ENCODE results near the gene PSKH1. TPM values are rescaled to one million over a fixed set of nuclear protein-coding genes. Genes with fewer than 3 reads are reported as not detected.

PSKH1 gene
- total and polyA plus RNA-seq, 10 donors: 5.0 to 31.3 (median 20.5) TPM

DNA sequence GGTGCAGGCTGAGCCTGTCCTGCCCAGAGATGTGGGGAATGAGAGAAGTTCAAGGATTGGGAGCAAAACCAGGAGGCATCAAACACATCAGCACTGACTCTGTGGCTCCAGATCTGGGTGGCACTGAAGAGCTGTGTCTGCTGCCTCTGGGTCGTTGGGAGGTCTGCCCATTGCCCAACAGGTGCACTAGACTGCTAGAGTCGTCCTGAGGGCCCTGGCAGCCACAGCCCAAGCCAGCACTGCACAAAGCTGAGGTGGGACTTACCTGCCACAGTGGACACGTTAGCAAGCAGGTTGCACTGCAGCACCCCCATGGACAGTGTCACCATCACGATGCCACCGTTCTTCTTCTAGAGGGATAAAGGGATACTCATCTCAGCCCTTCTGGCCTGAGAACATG is 84.0 kb downstream of the PSKH1 start:
- intact Hi-C loops (cut with DNase I; ENCODE audit: low total_unique reads): no loop called here
- 65 to 80% (median 71%) methylated on average over 5 of the region's 5 CpGs for WGBS, 5 donors

DNA sequence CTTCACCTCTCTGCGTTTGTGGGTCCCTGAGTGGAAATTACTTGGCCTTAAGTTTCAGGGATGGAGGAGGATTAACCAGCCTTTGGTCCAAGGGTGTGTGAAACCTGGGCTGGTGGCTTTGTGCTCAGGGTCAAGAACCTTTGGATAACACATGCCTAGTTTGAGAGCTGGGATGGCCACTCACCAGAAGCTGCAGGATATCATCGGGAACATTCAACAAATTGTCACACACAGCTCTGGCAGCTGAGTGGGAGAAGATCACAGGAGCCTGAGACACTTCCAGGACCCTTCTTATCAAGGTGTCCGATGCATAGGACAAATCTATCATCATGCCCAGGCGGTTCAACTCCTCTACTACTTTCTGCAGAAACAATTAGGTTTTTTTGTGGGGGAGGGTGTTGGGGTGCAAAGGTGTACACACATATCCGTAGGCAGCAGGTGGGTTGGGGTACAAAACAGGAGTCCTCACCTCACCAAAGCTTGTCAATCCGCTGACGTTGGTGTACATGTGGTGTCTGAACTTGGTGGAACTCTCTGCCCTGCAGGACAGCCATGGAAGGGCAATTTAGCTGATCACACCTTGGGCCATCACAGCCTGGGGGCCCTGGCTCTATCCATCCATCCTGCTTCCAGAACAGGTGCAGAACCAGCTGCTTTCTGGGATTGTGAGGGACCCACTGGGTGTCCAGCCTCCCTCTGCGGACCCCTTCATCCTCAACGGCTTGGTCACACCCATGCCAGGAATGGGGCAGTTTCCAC is 84.6 kb downstream of the PSKH1 start:
- 82 to 93% (median 87%) methylated on average over 9 of the region's 9 CpGs for WGBS, 5 donors
- H3K27me3 ChIP-seq (replicated peaks in 1 of 7): no peaks in the 10 kb centered on the region
- H3K36me3 ChIP-seq: no peaks in the 10 kb centered on the region
- H3K4me1 ChIP-seq: no peaks in the 10 kb centered on the region
- DNase-seq: no peak
- no peak overlapping the region for H3K27ac ChIP-seq
- H3K4me3 ChIP-seq: no peak overlapping the region
- no peaks in the 10 kb centered on the region for H3K9me3 ChIP-seq
- intact Hi-C loops (cut with DNase I; ENCODE audit: low total_unique reads): no loop called here
- TF ChIP-seq POLR2AphosphoS5 (IDR thresholded peaks at IDR 0.05) (no peak), POLR2A (IDR thresholded peaks at IDR 0.05) (no peak)
- TF ChIP-seq, protein P1, sequence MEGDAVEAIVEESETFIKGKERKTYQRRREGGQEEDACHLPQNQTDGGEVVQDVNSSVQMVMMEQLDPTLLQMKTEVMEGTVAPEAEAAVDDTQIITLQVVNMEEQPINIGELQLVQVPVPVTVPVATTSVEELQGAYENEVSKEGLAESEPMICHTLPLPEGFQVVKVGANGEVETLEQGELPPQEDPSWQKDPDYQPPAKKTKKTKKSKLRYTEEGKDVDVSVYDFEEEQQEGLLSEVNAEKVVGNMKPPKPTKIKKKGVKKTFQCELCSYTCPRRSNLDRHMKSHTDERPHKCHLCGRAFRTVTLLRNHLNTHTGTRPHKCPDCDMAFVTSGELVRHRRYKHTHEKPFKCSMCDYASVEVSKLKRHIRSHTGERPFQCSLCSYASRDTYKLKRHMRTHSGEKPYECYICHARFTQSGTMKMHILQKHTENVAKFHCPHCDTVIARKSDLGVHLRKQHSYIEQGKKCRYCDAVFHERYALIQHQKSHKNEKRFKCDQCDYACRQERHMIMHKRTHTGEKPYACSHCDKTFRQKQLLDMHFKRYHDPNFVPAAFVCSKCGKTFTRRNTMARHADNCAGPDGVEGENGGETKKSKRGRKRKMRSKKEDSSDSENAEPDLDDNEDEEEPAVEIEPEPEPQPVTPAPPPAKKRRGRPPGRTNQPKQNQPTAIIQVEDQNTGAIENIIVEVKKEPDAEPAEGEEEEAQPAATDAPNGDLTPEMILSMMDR (IDR thresholded peaks at IDR 0.05 in 8 of 11, conservative IDR thresholded peaks at IDR 0.05 in 3 of 11): no peak

More for the DNA sequence above, 84.0 kb downstream of the PSKH1 start:
- H3K9me3 ChIP-seq: no peaks in the 10 kb centered on the region
- no peak overlapping the region for H3K4me3 ChIP-seq
- H3K27me3 ChIP-seq (replicated peaks in 1 of 7): no peaks in the 10 kb centered on the region
- no peak overlapping the region for H3K27ac ChIP-seq
- TF ChIP-seq POLR2AphosphoS5 (IDR thresholded peaks at IDR 0.05) (no peak), POLR2A (IDR thresholded peaks at IDR 0.05) (no peak)
- TF ChIP-seq, protein P1 (IDR thresholded peaks at IDR 0.05 in 8 of 11, conservative IDR thresholded peaks at IDR 0.05 in 3 of 11): no peak
- H3K4me1 ChIP-seq: no peaks in the 10 kb centered on the region
- no peak for DNase-seq
- H3K36me3 ChIP-seq: no peaks in the 10 kb centered on the region

Small RNA genes lying within 50 kb of the gene (small RNA-seq; reads per million reads assigned to genes)
- gene AC040162.2 (0 reads per million in 4 donors), gene NRN1L (0 reads per million in 4 donors)

Other genes with a start within 250 kb of the PSKH1 start
- 10 to 100 TPM; 30.0 to 66.7 (median 50.6) TPM for gene CARMIL2, start 248.1 kb upstream of the PSKH1 start, total RNA-seq
- 10 to 100 TPM; 48.1 to 92.3 (median 80.1) TPM for gene CARMIL2, start 248.1 kb upstream of the PSKH1 start, polyA plus RNA-seq
- 10 to 100 TPM; 18.1 to 31.7 (median 24.4) TPM for gene ACD, start 233.0 kb upstream of the PSKH1 start, total RNA-seq
- 10 to 100 TPM; 16.9 to 25.2 (median 18.1) TPM for gene ACD, start 233.0 kb upstream of the PSKH1 start, polyA plus RNA-seq
- gene PARD6A, start 232.3 kb upstream of the PSKH1 start, total RNA-seq: 10 to 100 TPM in 1 of 7 donors, 1 to 10 TPM in 6; 3.3 to 13.8 (median 5.5) TPM
- gene PARD6A, start 232.3 kb upstream of the PSKH1 start, polyA plus RNA-seq: 10 to 100 TPM in 1 of 3 donors, 1 to 10 TPM in 2; 5.4 to 10.2 (median 8.2) TPM
- 10 to 100 TPM in 5 of 7 donors, 1 to 10 TPM in 2; 9.2 to 18.4 (median 11.4) TPM for gene ENKD1, start 226.5 kb upstream of the PSKH1 start, total RNA-seq
- 10 to 100 TPM; 13.0 to 21.6 (median 18.7) TPM for gene ENKD1, start 226.5 kb upstream of the PSKH1 start, polyA plus RNA-seq
- gene C16orf86, start 226.4 kb upstream of the PSKH1 start, total RNA-seq: 10 to 100 TPM in 2 of 7 donors, 1 to 10 TPM in 5; 5.2 to 17.3 (median 7.9) TPM
- gene C16orf86, start 226.4 kb upstream of the PSKH1 start, polyA plus RNA-seq: 10 to 100 TPM in 2 of 3 donors, 1 to 10 TPM in 1; 8.9 to 11.1 (median 11.0) TPM
- 10 to 100 TPM; 34.6 to 45.6 (median 41.1) TPM for gene GFOD2, start 173.9 kb upstream of the PSKH1 start, total RNA-seq
- 10 to 100 TPM; 10.4 to 21.4 (median 11.6) TPM for gene GFOD2, start 173.9 kb upstream of the PSKH1 start, polyA plus RNA-seq
- 10 to 100 TPM; 19.7 to 38.6 (median 25.9) TPM for gene RANBP10, start 86.7 kb upstream of the PSKH1 start, total RNA-seq
- gene RANBP10, start 86.7 kb upstream of the PSKH1 start, polyA plus RNA-seq: 10 to 100 TPM in 1 of 3 donors, 1 to 10 TPM in 2; 6.6 to 10.7 (median 8.1) TPM
- 1 to 10 TPM in 1 of 7 donors, under 1 TPM in 6; 0.44 to 2.7 (median 0.80) TPM for gene TSNAXIP1, start 86.4 kb upstream of the PSKH1 start, total RNA-seq
- gene TSNAXIP1, start 86.4 kb upstream of the PSKH1 start, polyA plus RNA-seq: 1 to 10 TPM; 1.0 to 2.3 (median 1.9) TPM
- gene THAP11, start 50.9 kb upstream of the PSKH1 start, total RNA-seq: 10 to 100 TPM; 23.5 to 80.7 (median 35.7) TPM
- 10 to 100 TPM; 19.9 to 31.7 (median 24.3) TPM for gene THAP11, start 50.9 kb upstream of the PSKH1 start, polyA plus RNA-seq
- 10 to 100 TPM; 38.8 to 64.3 (median 48.6) TPM for gene NUTF2, start 46.3 kb upstream of the PSKH1 start, total RNA-seq
- 100 to 1,000 TPM in 1 of 3 donors, 10 to 100 TPM in 2; 92.3 to 116 (median 97.0) TPM for gene NUTF2, start 46.3 kb upstream of the PSKH1 start, polyA plus RNA-seq
- 10 to 100 TPM; 43.2 to 82.9 (median 50.8) TPM for gene CENPT, start 45.6 kb upstream of the PSKH1 start, total RNA-seq
- 100 to 1,000 TPM in 1 of 3 donors, 10 to 100 TPM in 2; 47.2 to 101 (median 91.3) TPM for gene CENPT, start 45.6 kb upstream of the PSKH1 start, polyA plus RNA-seq
- 10 to 100 TPM; 51.7 to 71.3 (median 63.2) TPM for gene EDC4, start 20.2 kb upstream of the PSKH1 start, total RNA-seq
- 10 to 100 TPM; 27.6 to 45.0 (median 39.6) TPM for gene EDC4, start 20.2 kb upstream of the PSKH1 start, polyA plus RNA-seq
- gene NRN1L, start 8.4 kb upstream of the PSKH1 start, total RNA-seq: 1 to 10 TPM in 3 of 7 donors, under 1 TPM in 2, not detected in 2; 0.60 to 6.2 (median 1.2) TPM
- 1 to 10 TPM; 2.5 to 4.4 (median 3.4) TPM for gene NRN1L, start 8.4 kb upstream of the PSKH1 start, polyA plus RNA-seq
- gene CTRL, start 38.6 kb downstream of the PSKH1 start, total RNA-seq: 1 to 10 TPM; 2.0 to 8.5 (median 4.6) TPM
- 10 to 100 TPM in 1 of 3 donors, 1 to 10 TPM in 2; 2.7 to 10.3 (median 4.8) TPM for gene CTRL, start 38.6 kb downstream of the PSKH1 start, polyA plus RNA-seq
- 100 to 1,000 TPM in 6 of 7 donors, 10 to 100 TPM in 1; 80.3 to 152 (median 128) TPM for gene PSMB10, start 43.6 kb downstream of the PSKH1 start, total RNA-seq
- gene PSMB10, start 43.6 kb downstream of the PSKH1 start, polyA plus RNA-seq: 100 to 1,000 TPM; 207 to 236 (median 236) TPM
- 10 to 100 TPM in 5 of 7 donors, 1 to 10 TPM in 2; 5.2 to 28.5 (median 13.7) TPM for gene LCAT, start 50.9 kb downstream of the PSKH1 start, total RNA-seq
- gene LCAT, start 50.9 kb downstream of the PSKH1 start, polyA plus RNA-seq: 10 to 100 TPM in 2 of 3 donors, 1 to 10 TPM in 1; 8.5 to 51.6 (median 40.2) TPM
- 10 to 100 TPM; 23.1 to 68.5 (median 38.6) TPM for gene SLC12A4, start 75.4 kb downstream of the PSKH1 start, total RNA-seq
- gene SLC12A4, start 75.4 kb downstream of the PSKH1 start, polyA plus RNA-seq: 10 to 100 TPM in 1 of 3 donors, 1 to 10 TPM in 2; 4.6 to 27.4 (median 8.9) TPM
- gene DPEP3, start 87.2 kb downstream of the PSKH1 start, total RNA-seq: 1 to 10 TPM in 4 of 7 donors, under 1 TPM in 3; 0.57 to 2.2 (median 1.4) TPM
- under 1 TPM; 0.26 to 0.49 (median 0.43) TPM for gene DPEP3, start 87.2 kb downstream of the PSKH1 start, polyA plus RNA-seq
- 10 to 100 TPM; 18.6 to 79.6 (median 30.4) TPM for gene DPEP2, start 106.2 kb downstream of the PSKH1 start, total RNA-seq
- 10 to 100 TPM; 21.7 to 31.0 (median 24.7) TPM for gene DPEP2, start 106.2 kb downstream of the PSKH1 start, polyA plus RNA-seq
- gene DPEP2NB, start 122.7 kb downstream of the PSKH1 start, total RNA-seq: not detected
- not detected for gene DPEP2NB, start 122.7 kb downstream of the PSKH1 start, polyA plus RNA-seq
- gene DDX28, start 130.0 kb downstream of the PSKH1 start, total RNA-seq: 10 to 100 TPM in 5 of 7 donors, 1 to 10 TPM in 2; 8.6 to 12.7 (median 10.3) TPM
- gene DDX28, start 130.0 kb downstream of the PSKH1 start, polyA plus RNA-seq: 10 to 100 TPM; 15.8 to 19.0 (median 17.6) TPM
- gene DUS2, start 130.0 kb downstream of the PSKH1 start, total RNA-seq: 10 to 100 TPM; 22.3 to 31.7 (median 27.6) TPM
- gene DUS2, start 130.0 kb downstream of the PSKH1 start, polyA plus RNA-seq: 10 to 100 TPM; 17.4 to 28.8 (median 25.2) TPM
- 10 to 100 TPM; 64.4 to 89.7 (median 68.5) TPM for gene NFATC3, start 192.1 kb downstream of the PSKH1 start, total RNA-seq
- gene NFATC3, start 192.1 kb downstream of the PSKH1 start, polyA plus RNA-seq: 10 to 100 TPM; 12.4 to 13.1 (median 12.7) TPM